HEK293 (cell line): Measurements from ENCODE around the gene GNA12.
A peak's percentile ranks its signal among the peaks of the same experiment; 100 is the strongest.

Experiments
- CTCF ChIA-PET: fragments of 350-600 bp; formaldehyde crosslinking; extraction: SDS; loops from one replicate; lab custom pipeline; 2021; ENCODE audit warnings: antibody characterized with exemption; lab: Yijun Ruan, JAX
- POLR2A ChIA-PET: fragments of 300-600 bp; formaldehyde crosslinking; extraction: SDS; loops from one replicate; lab custom pipeline; 2020; ENCODE audit warnings: antibody characterized with exemption, inconsistent platforms; lab: Yijun Ruan, JAX
- H3K27ac ChIP-seq: fragments of 200-500 bp; sonication (Bioruptor generic); 2 replicates; pipeline ENCODE4 v1.5.1; 2014; ENCODE audit warnings: low read depth, low read length, control low read depth, inconsistent platforms; ENCODE audit errors: extremely low read depth
- H3K36me3 ChIP-seq, 2 experiments: fragments of 200-500 bp in 1 of 2; sonication (Bioruptor generic) in 1 of 2; 1 replicate in 1 of 2; 2 replicates in 1 of 2; pipeline ENCODE4 v1.5.1; 2014 to 2017; ENCODE audit warnings: inconsistent platforms in 2 of 2, low read length in 2 of 2; ENCODE audit not compliant: control insufficient read depth in 2 of 2, insufficient read depth in 1 of 2
- H3K4me1 ChIP-seq: fragments of 200-500 bp; sonication (Bioruptor generic); 2 replicates; pipeline ENCODE4 v1.5.1; 2014; ENCODE audit warnings: mild to moderate bottlenecking, low read length, inconsistent platforms; ENCODE audit not compliant: control insufficient read depth, insufficient read depth
- H3K4me3 ChIP-seq: 2 replicates; pipeline ENCODE4 v1.5.1; 2011; ENCODE audit warnings: low read depth, mild to moderate bottlenecking, control low read depth, low read length, moderate library complexity
- H3K9me3 ChIP-seq: fragments of 200-500 bp; sonication (Bioruptor generic); 2 replicates; pipeline ENCODE4 v1.5.1; 2014; ENCODE audit warnings: low read depth, low read length, inconsistent platforms; ENCODE audit not compliant: control insufficient read depth, insufficient read depth
- BCL11A ChIP-seq: fragments of 450-650 bp; formaldehyde crosslinking; IDR thresholded peaks from 2 replicates; pipeline ENCODE4 v1.5.1; 2016; ENCODE audit warnings: low read depth, missing biosample characterization, missing genetic modification characterization
- HOXD13 ChIP-seq: sonication (generic); formaldehyde crosslinking; IDR thresholded peaks from 2 replicates; pipeline ENCODE4 v1.8.0; 2022; ENCODE audit warnings: missing genetic modification reagents, borderline replicate concordance
- IKZF3 ChIP-seq: fragments of 450-650 bp; IDR thresholded peaks from 2 replicates; pipeline ENCODE4 v1.5.0; 2018; ENCODE audit warnings: missing biosample characterization, mild to moderate bottlenecking, missing genetic modification characterization, moderate library complexity
- KLF1 ChIP-seq: fragments of 450-650 bp; formaldehyde crosslinking; IDR thresholded peaks from 2 replicates; pipeline ENCODE4 v1.5.1; 2016; ENCODE audit warnings: missing biosample characterization, missing genetic modification characterization
- OSR2 ChIP-seq: fragments of 450-650 bp; formaldehyde crosslinking; IDR thresholded peaks from 2 replicates; pipeline ENCODE4 v1.5.1; 2016; ENCODE audit warnings: missing biosample characterization, missing genetic modification characterization
- SP2 ChIP-seq: fragments of 450-650 bp; formaldehyde crosslinking; IDR thresholded peaks from 2 replicates; pipeline ENCODE4 v1.5.1; 2016; ENCODE audit warnings: missing biosample characterization, missing genetic modification characterization
- YY1 ChIP-seq: fragments of 450-650 bp; formaldehyde crosslinking; IDR thresholded peaks from 2 replicates; pipeline ENCODE4 v1.5.1; 2018; ENCODE audit warnings: missing biosample characterization, missing genetic modification characterization
- ZBTB17 ChIP-seq: fragments of 450-650 bp; formaldehyde crosslinking; IDR thresholded peaks from 2 replicates; pipeline ENCODE4 v1.5.1; 2016; ENCODE audit warnings: missing biosample characterization, missing genetic modification characterization
- ZEB2 ChIP-seq: fragments of 450-650 bp; formaldehyde crosslinking; IDR thresholded peaks from 2 replicates; pipeline ENCODE4 v1.5.1; 2016; ENCODE audit warnings: missing biosample characterization, missing genetic modification characterization
- ZFP69B ChIP-seq: fragments of 450-650 bp; formaldehyde crosslinking; IDR thresholded peaks from 2 replicates; pipeline ENCODE4 v1.5.1; 2016; ENCODE audit warnings: missing biosample characterization, missing genetic modification characterization
- ZNF132 ChIP-seq: fragments of 450-650 bp; formaldehyde crosslinking; IDR thresholded peaks from 2 replicates; pipeline ENCODE4 v1.5.1; 2017; ENCODE audit warnings: missing biosample characterization, missing genetic modification characterization, borderline replicate concordance
- ZNF133 ChIP-seq: fragments of 450-650 bp; formaldehyde crosslinking; IDR thresholded peaks from 2 replicates; pipeline ENCODE4 v1.5.1; 2016; ENCODE audit warnings: missing biosample characterization, missing genetic modification characterization
- ZNF184 ChIP-seq: fragments of 450-650 bp; IDR thresholded peaks from 2 replicates; pipeline ENCODE4 v1.5.1; 2018; ENCODE audit warnings: missing biosample characterization, mild to moderate bottlenecking, missing genetic modification characterization
- ZNF302 ChIP-seq: fragments of 450-650 bp; formaldehyde crosslinking; IDR thresholded peaks from 2 replicates; pipeline ENCODE4 v1.5.1; 2016; ENCODE audit warnings: missing biosample characterization, missing genetic modification characterization, low read depth
- ZNF324 ChIP-seq: fragments of 450-650 bp; formaldehyde crosslinking; IDR thresholded peaks from 2 replicates; pipeline ENCODE4 v1.5.1; 2016; ENCODE audit warnings: missing biosample characterization, missing genetic modification characterization
- ZNF366 ChIP-seq: fragments of 450-650 bp; formaldehyde crosslinking; conservative IDR thresholded peaks from 2 replicates; pipeline ENCODE4 v1.5.1; 2016; ENCODE audit warnings: missing biosample characterization, missing genetic modification characterization
- ZNF394 ChIP-seq: fragments of 450-650 bp; formaldehyde crosslinking; IDR thresholded peaks from 2 replicates; pipeline ENCODE4 v1.5.1; 2016; ENCODE audit warnings: missing biosample characterization, missing genetic modification characterization, mild to moderate bottlenecking, moderate library complexity, borderline replicate concordance
- ZNF510 ChIP-seq: fragments of 450-650 bp; formaldehyde crosslinking; IDR thresholded peaks from 2 replicates; pipeline ENCODE4 v1.5.1; 2018; ENCODE audit warnings: mild to moderate bottlenecking, missing genetic modification characterization, missing biosample characterization; ENCODE audit not compliant: insufficient replicate concordance
- ZNF529 ChIP-seq: fragments of 450-650 bp; formaldehyde crosslinking; IDR thresholded peaks from 2 replicates; pipeline ENCODE4 v1.5.1; 2017; ENCODE audit warnings: missing genetic modification characterization, missing biosample characterization; ENCODE audit not compliant: insufficient replicate concordance
- ZNF571 ChIP-seq: fragments of 450-650 bp; formaldehyde crosslinking; IDR thresholded peaks from 2 replicates; pipeline ENCODE4 v1.5.0; 2017; ENCODE audit warnings: missing biosample characterization, missing genetic modification characterization
- ZNF610 ChIP-seq: fragments of 450-650 bp; formaldehyde crosslinking; IDR thresholded peaks from 2 replicates; pipeline ENCODE4 v1.5.1; 2016; ENCODE audit warnings: missing biosample characterization, missing genetic modification characterization, borderline replicate concordance
- ZNF791 ChIP-seq: fragments of 450-650 bp; formaldehyde crosslinking; IDR thresholded peaks from 2 replicates; pipeline ENCODE4 v1.5.1; 2016; ENCODE audit warnings: missing biosample characterization, missing genetic modification characterization
- TF ChIP-seq, protein P1 (sequence below): fragments of 450-650 bp; formaldehyde crosslinking; optimal IDR thresholded peaks from 2 replicates; pipeline ENCODE3; 2016; ENCODE audit warnings: missing biosample characterization, mild to moderate bottlenecking, missing genetic modification characterization
- TF ChIP-seq, protein P2 (sequence below): fragments of 450-650 bp; formaldehyde crosslinking; IDR thresholded peaks from 2 replicates; pipeline ENCODE4 v1.5.1; 2017; ENCODE audit warnings: missing biosample characterization, missing genetic modification characterization
- TF ChIP-seq, protein P3 (sequence below): fragments of 450-650 bp; formaldehyde crosslinking; IDR thresholded peaks from 2 replicates; pipeline ENCODE4 v1.5.1; 2016; ENCODE audit warnings: missing biosample characterization, missing genetic modification characterization

Gene GNA12

DNA sequence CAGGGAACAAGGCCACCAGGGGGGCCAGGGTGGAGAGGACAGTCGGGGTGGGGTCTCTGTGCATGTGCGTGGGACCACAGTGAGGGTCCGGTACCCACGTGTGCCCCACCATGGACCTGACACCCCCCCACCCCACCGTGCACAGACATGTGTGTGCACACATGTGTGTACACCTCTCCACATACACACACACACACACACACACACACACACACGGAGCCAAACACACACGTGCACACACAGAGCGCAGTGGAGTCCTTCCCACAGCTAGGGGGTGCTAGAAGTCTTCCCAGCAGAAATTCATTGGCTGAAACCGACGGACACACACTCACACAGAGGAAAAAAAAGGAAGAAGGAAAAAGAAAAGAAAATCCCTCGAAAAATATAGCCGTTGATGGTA is 42.8 kb upstream of the GNA12 start (continued):
- TF ChIP-seq, protein P1, sequence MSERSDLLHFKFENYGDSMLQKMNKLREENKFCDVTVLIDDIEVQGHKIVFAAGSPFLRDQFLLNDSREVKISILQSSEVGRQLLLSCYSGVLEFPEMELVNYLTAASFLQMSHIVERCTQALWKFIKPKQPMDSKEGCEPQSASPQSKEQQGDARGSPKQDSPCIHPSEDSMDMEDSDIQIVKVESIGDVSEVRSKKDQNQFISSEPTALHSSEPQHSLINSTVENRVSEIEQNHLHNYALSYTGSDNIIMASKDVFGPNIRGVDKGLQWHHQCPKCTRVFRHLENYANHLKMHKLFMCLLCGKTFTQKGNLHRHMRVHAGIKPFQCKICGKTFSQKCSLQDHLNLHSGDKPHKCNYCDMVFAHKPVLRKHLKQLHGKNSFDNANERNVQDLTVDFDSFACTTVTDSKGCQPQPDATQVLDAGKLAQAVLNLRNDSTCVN (tag by site-specific recombination) = peak; percentile 13
- TF ChIP-seq ZNF366 (tag by site-specific recombination) (no peak), ZEB2 (no peak), ZNF791 (tag by site-specific recombination) (no peak), ZNF184 (no peak), ZNF324 (tag by site-specific recombination) (no peak), ZNF133 (tag by site-specific recombination) (no peak), ZBTB17 (tag by site-specific recombination) (0 out of 2 replicates have a peak, but pooled peaks have one; percentile 12), ZNF302 (no peak), ZNF132 (tag by site-specific recombination) (no peak), ZFP69B (0 out of 2 replicates have a peak, but pooled peaks have one; percentile 27)
- TF ChIP-seq, protein P2, sequence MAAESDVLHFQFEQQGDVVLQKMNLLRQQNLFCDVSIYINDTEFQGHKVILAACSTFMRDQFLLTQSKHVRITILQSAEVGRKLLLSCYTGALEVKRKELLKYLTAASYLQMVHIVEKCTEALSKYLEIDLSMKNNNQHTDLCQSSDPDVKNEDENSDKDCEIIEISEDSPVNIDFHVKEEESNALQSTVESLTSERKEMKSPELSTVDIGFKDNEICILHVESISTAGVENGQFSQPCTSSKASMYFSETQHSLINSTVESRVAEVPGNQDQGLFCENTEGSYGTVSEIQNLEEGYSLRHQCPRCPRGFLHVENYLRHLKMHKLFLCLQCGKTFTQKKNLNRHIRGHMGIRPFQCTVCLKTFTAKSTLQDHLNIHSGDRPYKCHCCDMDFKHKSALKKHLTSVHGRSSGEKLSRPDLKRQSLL = no peak

DNA sequence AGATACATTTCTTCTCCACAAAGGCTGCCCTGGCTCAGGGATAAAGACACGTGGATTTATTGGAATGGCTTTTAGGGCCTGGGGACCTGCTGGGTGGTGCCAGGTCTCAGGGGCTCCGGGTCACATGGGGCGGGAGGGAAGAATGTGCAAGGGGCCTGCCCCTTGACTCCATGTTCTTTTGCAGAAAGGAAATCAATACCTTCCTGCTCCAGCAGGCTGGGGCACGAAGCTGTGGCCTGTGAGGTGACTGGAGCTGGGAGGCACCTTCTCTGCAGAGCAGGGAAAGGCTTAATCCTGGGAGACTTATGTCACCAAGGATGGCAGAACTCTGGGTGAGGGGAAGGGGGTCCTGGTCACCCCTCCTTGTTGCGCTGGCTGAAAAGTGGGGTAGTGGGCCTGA is 42.3 kb upstream of the GNA12 start:
- Histone ChIP-seq H3K9me3 (no peaks in the 10 kb centered on the region), H3K4me1 (no peaks in the 10 kb centered on the region), H3K27ac (no peak overlapping the region)
- POLR2A ChIA-PET = no interaction called here
- TF ChIP-seq OSR2 (tag by site-specific recombination) (no peak), ZNF571 (no peak), YY1 (tag by site-specific recombination) (no peak), KLF1 (tag by site-specific recombination) (no peak), HOXD13 (CRISPR knock-in tag) (no peak), ZNF366 (tag by site-specific recombination) (no peak), ZNF529 (tag by site-specific recombination) (no peak), BCL11A (no peak), ZNF610 (no peak), ZNF510 (no peak), IKZF3 (no peak), ZNF394 (tag by site-specific recombination) (no peak), SP2 (no peak), ZFP69B (no peak)
- TF ChIP-seq, protein P3, sequence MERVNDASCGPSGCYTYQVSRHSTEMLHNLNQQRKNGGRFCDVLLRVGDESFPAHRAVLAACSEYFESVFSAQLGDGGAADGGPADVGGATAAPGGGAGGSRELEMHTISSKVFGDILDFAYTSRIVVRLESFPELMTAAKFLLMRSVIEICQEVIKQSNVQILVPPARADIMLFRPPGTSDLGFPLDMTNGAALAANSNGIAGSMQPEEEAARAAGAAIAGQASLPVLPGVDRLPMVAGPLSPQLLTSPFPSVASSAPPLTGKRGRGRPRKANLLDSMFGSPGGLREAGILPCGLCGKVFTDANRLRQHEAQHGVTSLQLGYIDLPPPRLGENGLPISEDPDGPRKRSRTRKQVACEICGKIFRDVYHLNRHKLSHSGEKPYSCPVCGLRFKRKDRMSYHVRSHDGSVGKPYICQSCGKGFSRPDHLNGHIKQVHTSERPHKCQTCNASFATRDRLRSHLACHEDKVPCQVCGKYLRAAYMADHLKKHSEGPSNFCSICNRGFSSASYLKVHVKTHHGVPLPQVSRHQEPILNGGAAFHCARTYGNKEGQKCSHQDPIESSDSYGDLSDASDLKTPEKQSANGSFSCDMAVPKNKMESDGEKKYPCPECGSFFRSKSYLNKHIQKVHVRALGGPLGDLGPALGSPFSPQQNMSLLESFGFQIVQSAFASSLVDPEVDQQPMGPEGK (tag by site-specific recombination) = no peak
- TF ChIP-seq, all 188 proteins: peak for 0
- no peak overlapping the region for H3K4me3 ChIP-seq
- CTCF ChIA-PET = interaction anchor here (0.6 to 1.5 kb wide), 7 partner anchors 10 to 739 kb away, joined by 3 to 5 read pairs (median 3); no protein-coding TSS in a partner anchor
- no peaks in the 10 kb centered on the region for H3K36me3 ChIP-seq
